Neural progenitor cell (in vitro differentiated cells): ENCODE results near the gene DEPDC4. TPM values are rescaled to one million over a fixed set of nuclear protein-coding genes. Genes with fewer than 3 reads are reported as not detected.

Experiments
- DNase-seq: peaks from one replicate; pipeline ENCODE4 v3.0.0-alpha.2; 2016; ENCODE audit warnings: low spot score
- H2AFZ ChIP-seq: fragments of 200-600 bp; sonication (generic); replicated peaks from 2 replicates; pipeline ENCODE4 v1.6.1; 2016; ENCODE audit warnings: antibody characterized with exemption
- H3F3A ChIP-seq: fragments of 200-600 bp; sonication (generic); 2 replicates; pipeline ENCODE4 v1.6.1; 2016; ENCODE audit warnings: antibody characterized with exemption, low read depth
- H3K27ac ChIP-seq: fragments of 200-600 bp; sonication (generic); 2 replicates; pipeline ENCODE4 v1.5.1; 2016; ENCODE audit warnings: mild to moderate bottlenecking
- H3K27me3 ChIP-seq: fragments of 200-600 bp; sonication (generic); 2 replicates; pipeline ENCODE4 v1.6.1; 2016; ENCODE audit warnings: mild to moderate bottlenecking, moderate library complexity
- H3K36me3 ChIP-seq: fragments of 200-600 bp; sonication (generic); 2 replicates; pipeline ENCODE4 v1.5.1; 2016
- H3K4me1 ChIP-seq: fragments of 200-600 bp; sonication (generic); 2 replicates; pipeline ENCODE4 v1.6.1; 2016; ENCODE audit warnings: mixed run types
- H3K4me2 ChIP-seq: fragments of 200-600 bp; sonication (generic); 2 replicates; pipeline ENCODE4 v1.6.1; 2016
- H3K4me3 ChIP-seq: fragments of 200-600 bp; sonication (generic); 2 replicates; pipeline ENCODE4 v1.5.1; 2016
- H3K79me2 ChIP-seq: fragments of 200-600 bp; sonication (generic); 2 replicates; pipeline ENCODE4 v1.6.1; 2016; ENCODE audit warnings: low read depth
- H3K9ac ChIP-seq: fragments of 200-600 bp; sonication (generic); 2 replicates; pipeline ENCODE4 v1.6.1; 2016
- H3K9me3 ChIP-seq: fragments of 200-600 bp; sonication (generic); 2 replicates; pipeline ENCODE4 v1.5.1; 2016; ENCODE audit warnings: low read depth
- H4K20me1 ChIP-seq: fragments of 200-600 bp; sonication (generic); 2 replicates; pipeline ENCODE4 v1.6.1; 2016; ENCODE audit warnings: low read depth
- H3K27ac Mint-ChIP-seq: 3 replicates; pipeline ENCODE4 v1.8.0; 2021; ENCODE audit warnings: mixed read lengths
- H3K27me3 Mint-ChIP-seq: 2 replicates; pipeline ENCODE4 v1.8.0; 2022; ENCODE audit warnings: low read depth, mild to moderate bottlenecking, inconsistent platforms, moderate library complexity, mixed read lengths; ENCODE audit not compliant: insufficient read depth
- H3K36me3 Mint-ChIP-seq: 3 replicates; pipeline ENCODE4 v1.8.0; 2021; ENCODE audit warnings: mixed read lengths
- H3K4me1 Mint-ChIP-seq: 3 replicates; pipeline ENCODE4 v1.8.0; 2021; ENCODE audit warnings: mixed read lengths
- H3K4me3 Mint-ChIP-seq: 3 replicates; pipeline ENCODE4 v1.8.0; 2021; ENCODE audit warnings: mild to moderate bottlenecking, moderate library complexity, mixed read lengths
- H3K9me3 Mint-ChIP-seq: 3 replicates; pipeline ENCODE4 v1.8.0; 2020; ENCODE audit warnings: mixed read lengths
- CTCF ChIP-seq: fragments of 200-600 bp; sonication (generic); IDR thresholded peaks from 2 replicates; pipeline ENCODE4 v1.5.1; 2017; ENCODE audit warnings: antibody characterized with exemption, mild to moderate bottlenecking
- EZH2 ChIP-seq: fragments of 200-600 bp; sonication (generic); IDR thresholded peaks from 2 replicates; pipeline ENCODE4 v1.6.1; 2017; ENCODE audit warnings: antibody characterized with exemption, mild to moderate bottlenecking, moderate library complexity
- EZH2phosphoT487 ChIP-seq: fragments of 200-600 bp; sonication (generic); IDR thresholded peaks from 2 replicates; pipeline ENCODE4 v1.6.1; 2017; ENCODE audit warnings: antibody characterized with exemption
- total RNA-seq: library from RNA; depleted of rRNA; stranded (reverse); fragments of >200 nt; gene quantifications from 2 replicates; pipeline ENCODE4 v1.2.3, GENCODE V29; 2015; ENCODE audit warnings: low replicate concordance

The DEPDC4 gene
- total RNA-seq, 1 donor from 2014 or later: 4.2 TPM

DNA sequence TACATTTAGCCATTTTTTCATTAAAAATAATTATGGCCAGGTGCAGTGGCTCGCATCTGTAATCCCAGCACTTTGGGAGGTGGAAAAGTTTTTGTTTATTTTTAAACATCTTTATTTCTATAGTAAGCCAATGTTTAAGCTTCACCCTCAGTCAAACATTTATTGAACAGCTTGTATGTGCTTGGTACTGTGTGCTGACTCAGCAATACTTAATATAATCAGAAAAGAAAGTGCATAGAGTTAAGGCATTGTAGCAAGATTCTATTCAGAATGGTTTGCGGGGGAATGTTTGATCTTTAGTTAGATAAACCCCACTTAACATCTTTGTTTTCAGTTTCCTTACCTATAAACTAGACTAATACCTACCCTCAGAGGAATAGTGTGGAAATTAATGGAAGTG, 55.2 kb downstream of the DEPDC4 start:
- Histone ChIP-seq H4K20me1 (no peaks in the 10 kb centered on the region), H3K79me2 (no peaks in the 10 kb centered on the region), H3K36me3 (peaks cover 6% of the 10 kb centered on the region), H3K4me3 (no peak overlapping the region), H3K27ac (no peak overlapping the region), H2AFZ (no peak overlapping the region), H3F3A (no peaks in the 10 kb centered on the region), H3K27me3 (no peaks in the 10 kb centered on the region), H3K4me1 (no peaks in the 10 kb centered on the region), H3K9me3 (no peaks in the 10 kb centered on the region), H3K9ac (no peak overlapping the region), H3K4me2 (no peak overlapping the region)
- peaks cover 6% of the 10 kb centered on the region for H3K36me3 Mint-ChIP-seq
- no peaks in the 10 kb centered on the region for H3K4me1 Mint-ChIP-seq
- TF ChIP-seq EZH2: no peak
- TF ChIP-seq CTCF: no peak
- TF ChIP-seq EZH2phosphoT487: no peak
- H3K27me3 Mint-ChIP-seq: no peaks in the 10 kb centered on the region
- DNase-seq: no peak
- no peak overlapping the region for H3K4me3 Mint-ChIP-seq
- no peaks in the 10 kb centered on the region for H3K9me3 Mint-ChIP-seq
- H3K27ac Mint-ChIP-seq: no peak overlapping the region

DNA sequence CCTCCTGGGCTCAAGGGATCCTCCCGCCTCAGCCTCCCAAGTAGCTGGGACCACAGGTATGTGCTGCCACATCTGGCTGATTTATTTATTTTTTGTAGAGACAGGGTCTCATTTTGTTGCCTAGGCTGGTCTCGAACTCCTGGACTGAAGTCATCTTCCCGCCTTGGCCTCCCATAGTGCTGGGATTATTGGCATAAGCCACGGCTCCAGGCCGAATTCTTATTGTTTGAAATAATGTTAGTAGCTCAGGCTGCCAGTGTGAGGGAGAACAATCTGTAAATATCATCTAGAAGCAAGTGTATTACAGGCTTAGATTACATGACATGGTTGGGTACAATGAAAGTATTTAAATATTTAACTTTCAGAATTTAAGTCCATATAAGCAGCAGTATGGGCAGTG, 58.0 kb downstream of the DEPDC4 start:
- H3K36me3 ChIP-seq: peaks cover 12% of the 10 kb centered on the region

DNA sequence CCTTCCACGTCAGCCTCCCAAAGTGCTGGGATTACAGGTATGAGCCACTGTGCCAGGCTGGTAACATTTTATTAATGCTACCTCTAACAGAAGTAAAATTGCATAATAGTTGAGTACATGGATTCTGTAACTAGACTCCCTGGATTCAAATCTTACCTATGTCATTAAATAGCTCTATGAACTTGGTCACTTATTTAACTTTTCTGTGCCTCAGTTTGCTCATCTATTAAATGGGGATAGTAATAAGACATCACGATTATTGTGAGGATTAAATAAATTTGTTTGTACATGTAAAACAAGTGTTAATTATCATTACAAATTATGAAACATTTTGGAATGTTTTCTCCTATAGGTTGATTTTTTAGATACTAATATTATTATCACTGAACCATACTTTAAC, 59.6 kb downstream of the DEPDC4 start:
- Histone ChIP-seq H3K9ac (no peak overlapping the region), H2AFZ (no peak overlapping the region), H3K79me2 (peaks cover 18% of the 10 kb centered on the region), H3K36me3 (peaks cover 12% of the 10 kb centered on the region), H3K4me3 (no peak overlapping the region), H3K27ac (no peak overlapping the region), H3K27me3 (no peaks in the 10 kb centered on the region), H3K4me1 (no peaks in the 10 kb centered on the region), H3K9me3 (no peaks in the 10 kb centered on the region), H4K20me1 (no peaks in the 10 kb centered on the region), H3F3A (no peaks in the 10 kb centered on the region), H3K4me2 (no peak overlapping the region)
- TF ChIP-seq EZH2 (no peak), CTCF (no peak), EZH2phosphoT487 (no peak)
- Mint-ChIP-seq H3K36me3 (peaks cover 6% of the 10 kb centered on the region), H3K9me3 (no peaks in the 10 kb centered on the region), H3K4me1 (no peaks in the 10 kb centered on the region), H3K27me3 (no peaks in the 10 kb centered on the region), H3K27ac (no peak overlapping the region), H3K4me3 (no peak overlapping the region)
- no peak for DNase-seq

More for the DNA sequence above, 58.0 kb downstream of the DEPDC4 start:
- H3K27ac ChIP-seq: no peak overlapping the region
- no peaks in the 10 kb centered on the region for H4K20me1 ChIP-seq
- TF ChIP-seq EZH2phosphoT487 (no peak), CTCF (no peak), EZH2 (no peak)
- Mint-ChIP-seq H3K27ac (no peak overlapping the region), H3K4me3 (no peak overlapping the region), H3K9me3 (no peaks in the 10 kb centered on the region), H3K4me1 (no peaks in the 10 kb centered on the region), H3K27me3 (no peaks in the 10 kb centered on the region), H3K36me3 (peaks cover 6% of the 10 kb centered on the region)
- no peaks in the 10 kb centered on the region for H3K9me3 ChIP-seq
- H3F3A ChIP-seq: no peaks in the 10 kb centered on the region
- no peaks in the 10 kb centered on the region for H3K27me3 ChIP-seq
- H3K4me2 ChIP-seq: no peak overlapping the region
- peaks cover 4% of the 10 kb centered on the region for H3K79me2 ChIP-seq
- DNase-seq: no peak
- H3K4me1 ChIP-seq: no peaks in the 10 kb centered on the region
- H3K4me3 ChIP-seq: no peak overlapping the region
- no peak overlapping the region for H3K9ac ChIP-seq
- H2AFZ ChIP-seq: no peak overlapping the region
